GM12878 (cell line): ENCODE results near the gene ANKRD55.

ENCODE experiments used
- ASH2L ChIP-seq: fragments of 300-600, 200-600 bp; sonication (generic); IDR thresholded peaks from 2 replicates; pipeline ENCODE4 v1.6.1; 2017; ENCODE audit warnings: low read depth, mild to moderate bottlenecking, borderline replicate concordance
- CHD4 ChIP-seq: fragments of 200-600 bp; sonication (generic); IDR thresholded peaks from 2 replicates; pipeline ENCODE4 v1.6.1; 2016; ENCODE audit warnings: mild to moderate bottlenecking
- CTCF ChIP-seq, 3 experiments: IDR thresholded peaks in 2 of 3; conservative IDR thresholded peaks in 1 of 3; 2 replicates each; pipeline ENCODE4 v1.5.1; 2011; ENCODE audit warnings: low read depth in 3 of 3, low read length in 3 of 3, mild to moderate bottlenecking in 3 of 3, control low read depth in 2 of 3, moderate library complexity in 2 of 3, inconsistent platforms in 1 of 3, mixed read lengths in 1 of 3; ENCODE audit not compliant: control insufficient read depth in 2 of 3, insufficient read depth in 1 of 3; ENCODE audit errors: extremely low read depth in 1 of 3
- EGR1 ChIP-seq, 2 experiments: IDR thresholded peaks; 1 replicate in 1 of 2; 2 replicates in 1 of 2; pipeline ENCODE4 v1.6.1; 2011 to 2012; ENCODE audit warnings: low read depth in 2 of 2, low read length in 2 of 2, borderline replicate concordance in 1 of 2, mild to moderate bottlenecking in 1 of 2, moderate library complexity in 1 of 2
- MXI1 ChIP-seq: fragments of 150-350 bp; IDR thresholded peaks from 2 replicates; pipeline ENCODE4 v1.6.1; 2011; ENCODE audit warnings: low read depth, mild to moderate bottlenecking, inconsistent platforms, low read length, improper control_type of control experiment
- POLR2A ChIP-seq: IDR thresholded peaks from 2 replicates; pipeline ENCODE4 v1.6.1; 2011; ENCODE audit warnings: low read depth, mild to moderate bottlenecking, low read length
- POLR2AphosphoS5 ChIP-seq: IDR thresholded peaks from 2 replicates; pipeline ENCODE4 v1.6.1; 2011; ENCODE audit warnings: mild to moderate bottlenecking, low read length, inconsistent platforms
- SMARCA5 ChIP-seq: fragments of 450-650 bp; IDR thresholded peaks from 2 replicates; pipeline ENCODE4 v1.6.1; 2017; ENCODE audit warnings: mild to moderate bottlenecking
- SUZ12 ChIP-seq: fragments of 200-600 bp; sonication (generic); IDR thresholded peaks from one replicate; pipeline ENCODE4 v1.6.1; 2018; ENCODE audit warnings: antibody characterized with exemption, mild to moderate bottlenecking; ENCODE audit not compliant: unreplicated experiment
- USF2 ChIP-seq: IDR thresholded peaks from 2 replicates; pipeline ENCODE4 v1.6.1; 2011; ENCODE audit warnings: low read depth, low read length, improper control_type of control experiment, borderline replicate concordance
- ZNF274 ChIP-seq: IDR thresholded peaks from one replicate; pipeline ENCODE4 v1.8.0; 2011; ENCODE audit not compliant: insufficient read length, insufficient read depth
- ZNF384 ChIP-seq: IDR thresholded peaks from 2 replicates; pipeline ENCODE4 v1.6.1; 2012; ENCODE audit warnings: low read depth, mild to moderate bottlenecking, low read length, improper control_type of control experiment, borderline replicate concordance
- ZSCAN29 ChIP-seq: fragments of 450-650 bp; IDR thresholded peaks from 2 replicates; pipeline ENCODE4 v1.6.1; 2017; ENCODE audit warnings: mild to moderate bottlenecking, moderate library complexity

- TF ChIP-seq SUZ12 (no peak), ASH2L (no peak), ZNF274 (no peak), ZNF384 (no peak), SMARCA5 (no peak), ZSCAN29 (no peak), POLR2AphosphoS5 (no peak), MXI1 (no peak), USF2 (no peak), CTCF (IDR thresholded peaks at IDR 0.05 in 2 of 3, conservative IDR thresholded peaks at IDR 0.05 in 1 of 3; ENCODE audit: control insufficient read depth in 2 of 3, extremely low read depth in 1 of 3, insufficient read depth in 1 of 3, low read depth in 3 of 3, low read length in 3 of 3) (no peak), CHD4 (no peak), POLR2A (no peak), EGR1 (IDR thresholded peaks at IDR 0.05; ENCODE audit: borderline replicate concordance in 1 of 2, low read depth in 2 of 2, low read length in 2 of 2) (no peak)
These were observed 142.2 kb downstream of the ANKRD55 start for GRCh38 chr5:56090793-56091460.
